Fibroblast of skin of abdomen (primary cell): ENCODE results near the gene BTBD2.

Experiments
- DNase-seq: peaks from one replicate; pipeline ENCODE4 v3.0.0-alpha.2; 2013

The BTBD2 gene

DNA sequence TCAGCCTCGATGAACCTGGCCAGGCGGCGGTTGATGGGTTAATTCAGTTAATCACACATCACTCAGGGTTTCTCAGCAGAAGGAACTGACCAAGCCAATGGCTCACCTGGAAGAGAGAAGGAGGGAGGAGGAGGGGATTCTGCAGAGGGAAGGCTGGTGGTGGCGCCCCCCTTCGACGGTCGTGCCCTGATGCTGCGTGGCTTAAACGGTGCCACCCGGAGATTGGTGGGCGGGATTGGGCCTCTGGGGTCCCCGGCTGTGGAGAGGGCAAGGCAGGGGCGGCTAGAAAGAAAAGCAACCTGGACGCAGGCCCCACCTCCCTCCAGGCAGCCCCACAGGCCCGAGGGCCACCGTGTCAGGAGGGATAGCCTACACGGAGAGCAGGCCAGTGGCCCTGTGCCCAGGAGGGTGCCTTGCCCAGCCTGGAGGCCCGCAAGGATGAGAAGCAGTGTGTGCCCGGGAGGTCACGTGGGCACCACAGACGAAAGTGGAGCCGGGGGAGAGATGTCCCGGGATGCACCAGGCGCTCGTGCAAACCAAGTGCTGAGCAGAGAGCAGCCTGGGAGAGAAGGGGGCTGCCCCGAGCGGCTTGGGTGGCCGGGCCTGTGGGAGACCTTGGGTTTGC is 58.5 kb downstream of the BTBD2 start:
- DNase-seq, result no peak

DNA sequence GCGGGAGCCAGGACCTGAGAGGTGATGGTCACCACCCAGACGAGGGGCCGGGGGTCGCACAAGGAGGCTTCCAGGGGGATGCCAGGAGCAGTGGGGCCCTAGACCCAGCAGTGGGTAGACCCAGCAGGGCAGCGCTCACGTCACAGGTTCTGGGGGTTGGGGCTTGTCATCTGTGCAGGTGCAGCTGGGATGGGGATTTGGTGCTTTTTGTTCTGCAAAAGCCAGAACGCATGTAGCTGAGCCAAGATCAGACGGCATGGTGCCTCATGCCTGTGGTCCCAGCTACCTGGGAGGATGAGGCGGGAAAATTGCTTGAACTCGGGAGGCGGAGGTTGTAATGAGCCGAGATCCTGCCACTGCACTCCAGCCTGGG is 59.4 kb downstream of the BTBD2 start:
- no peak for DNase-seq

DNA sequence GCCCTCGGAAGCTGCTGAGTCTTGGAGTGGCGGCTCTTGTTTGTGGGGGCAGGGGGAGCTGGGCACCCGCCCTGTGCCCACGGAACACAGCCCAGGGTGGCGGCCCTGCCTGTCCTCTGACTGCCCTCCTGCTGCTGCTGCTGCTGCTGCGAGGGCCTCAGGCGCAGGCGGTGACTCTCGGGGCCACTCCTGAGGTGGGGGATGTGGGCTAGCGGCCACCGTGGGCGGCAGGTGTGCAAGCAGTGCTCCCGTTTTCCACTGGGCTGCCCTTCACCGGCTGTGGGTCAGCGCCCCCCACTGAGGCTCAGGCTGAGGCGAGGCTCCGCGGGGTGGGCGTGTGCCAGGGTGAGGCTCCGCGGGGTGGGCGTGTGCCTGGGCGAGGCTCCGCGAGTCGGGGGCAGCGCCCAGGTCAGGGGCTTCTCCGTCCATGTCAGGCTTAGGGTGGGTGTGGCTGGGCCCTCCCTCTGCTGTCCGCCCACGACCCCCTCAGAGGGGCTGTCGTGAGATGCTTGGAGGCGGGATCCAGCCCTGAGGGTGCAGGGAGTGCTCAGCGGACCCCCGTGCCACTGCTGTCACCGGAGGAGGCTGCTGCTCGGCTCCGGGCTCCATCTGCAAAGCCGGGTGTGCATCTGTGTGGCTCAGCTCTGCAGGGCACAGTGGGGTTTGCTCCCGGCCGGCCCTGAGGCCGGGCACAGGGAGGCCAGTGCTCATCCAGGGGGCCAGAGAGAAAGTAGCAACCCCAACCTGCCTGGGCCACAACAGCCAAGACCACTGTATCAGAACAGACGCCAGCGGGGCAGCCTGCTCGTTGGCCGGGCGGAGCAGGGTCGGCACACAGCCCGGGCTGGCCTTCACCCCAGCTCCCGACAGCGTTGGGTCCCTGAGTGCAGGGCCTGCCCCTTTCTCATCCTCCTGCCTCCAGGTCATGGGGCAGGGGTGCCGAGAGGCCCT is 60.1 kb downstream of the BTBD2 start:
- DNase-seq, result no peak

DNA sequence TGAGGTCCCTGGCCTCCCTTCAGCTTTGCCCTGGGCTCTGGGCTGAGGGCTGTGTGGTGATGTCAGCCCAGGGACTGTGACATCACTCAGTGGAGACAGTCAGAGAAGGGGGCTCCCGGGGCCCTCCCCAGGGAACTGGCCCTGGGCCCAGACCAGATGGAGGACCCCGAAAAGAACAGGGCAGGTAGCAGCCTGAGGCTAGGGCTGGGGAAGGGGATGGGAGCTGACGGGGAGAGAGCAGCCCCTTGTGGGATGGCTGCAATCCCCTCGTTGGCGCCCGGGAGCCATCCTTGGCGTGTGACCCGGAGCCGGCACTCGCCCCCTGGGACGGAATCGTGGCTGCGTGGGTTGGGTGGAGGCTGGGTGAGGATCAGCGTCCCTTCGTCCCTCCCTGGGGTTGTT is 61.0 kb downstream of the BTBD2 start:
- no peak for DNase-seq

DNA sequence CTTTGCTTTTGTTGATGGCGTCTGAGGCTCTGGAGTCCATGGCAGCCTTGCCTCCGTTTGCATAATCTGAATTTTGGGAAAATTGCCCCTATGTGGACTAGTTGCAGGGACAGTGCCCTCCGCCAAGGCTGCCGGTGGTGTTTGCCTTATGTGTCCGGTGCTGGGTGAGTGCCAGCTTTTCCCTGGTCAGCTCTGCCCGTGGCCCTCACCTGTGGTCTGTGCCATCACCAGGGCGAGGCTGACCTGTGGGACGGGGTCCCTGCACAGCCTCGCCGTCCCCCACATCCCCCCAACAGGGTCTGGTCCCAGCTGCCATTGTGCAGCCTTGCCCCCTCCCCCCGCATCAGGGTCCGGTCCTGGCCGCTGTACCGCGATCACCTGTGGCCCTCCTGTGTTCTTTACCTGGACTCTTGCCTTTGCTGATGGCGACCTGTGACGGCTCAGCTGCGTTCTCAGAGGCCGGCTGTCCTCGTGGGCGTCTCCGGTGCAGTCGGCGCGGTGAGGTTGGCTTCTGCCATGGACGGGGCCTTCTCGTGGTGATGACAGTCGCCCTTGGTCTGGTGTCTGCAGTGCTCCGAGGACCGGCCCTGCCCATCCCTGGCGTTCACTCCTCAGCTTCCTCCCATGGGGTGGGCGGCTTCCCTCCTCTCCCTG is 61.9 kb downstream of the BTBD2 start:
- DNase-seq, result no peak

DNA sequence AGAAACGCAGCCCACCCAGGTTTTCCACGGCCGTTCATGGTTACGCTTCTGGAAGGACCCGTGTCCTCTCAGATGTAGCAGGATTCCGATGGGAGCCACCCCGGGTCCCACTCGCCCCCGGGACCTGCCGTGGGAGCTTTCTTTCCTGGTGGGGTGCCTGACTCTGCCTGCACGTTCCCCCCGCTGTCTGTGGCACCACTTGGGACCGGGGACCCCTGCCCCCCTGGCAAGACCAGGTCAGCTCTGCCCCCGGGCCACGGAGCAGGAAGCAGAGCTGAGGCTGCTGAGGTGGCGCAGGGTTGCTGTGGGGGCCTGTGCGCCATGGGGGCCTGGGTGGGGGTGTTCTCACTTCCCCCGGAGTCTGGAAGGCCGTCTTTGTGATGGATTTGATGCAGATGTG is 62.5 kb downstream of the BTBD2 start:
- no peak for DNase-seq

DNA sequence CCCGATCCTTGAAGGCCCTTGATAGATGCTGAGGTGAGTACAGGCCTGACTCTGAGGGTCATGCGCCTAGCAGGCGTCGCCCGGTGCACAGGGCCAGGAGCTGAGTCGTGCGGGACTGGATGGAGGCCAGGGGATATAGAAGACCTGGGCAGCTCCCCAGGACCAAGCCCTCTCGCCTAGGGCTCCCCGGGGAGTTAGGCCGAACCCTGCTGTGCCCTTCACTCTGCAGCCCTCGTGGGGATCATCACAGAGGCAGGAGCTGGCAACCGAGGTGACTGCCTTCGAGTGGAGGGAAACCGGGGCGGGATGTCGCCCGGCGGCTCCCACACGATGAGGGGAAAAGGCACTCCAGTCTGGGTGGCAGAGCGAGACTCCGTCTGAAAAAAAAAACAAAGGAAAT is 62.9 kb downstream of the BTBD2 start:
- DNase-seq, result no peak

DNA sequence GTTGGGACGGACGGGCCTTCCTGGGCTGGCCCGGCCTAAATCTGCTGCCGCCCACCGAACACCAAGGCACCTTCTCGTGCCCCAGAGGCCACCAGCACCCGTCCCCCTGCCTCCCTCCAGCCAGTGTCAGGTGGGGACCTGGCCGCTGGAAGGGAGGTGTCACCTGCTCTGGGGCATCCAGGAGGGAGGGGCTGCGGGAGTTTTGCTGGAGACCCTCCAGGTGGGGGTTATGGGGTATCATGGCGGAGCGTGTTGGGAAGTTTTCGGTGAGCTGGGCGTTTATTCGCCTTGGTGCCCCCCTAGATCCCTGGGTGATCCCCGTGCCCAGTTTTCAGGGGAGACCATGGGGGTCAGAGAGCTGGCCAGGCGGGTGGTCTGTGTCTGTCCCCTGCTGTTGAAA is 64.9 kb downstream of the BTBD2 start:
- no peak for DNase-seq

DNA sequence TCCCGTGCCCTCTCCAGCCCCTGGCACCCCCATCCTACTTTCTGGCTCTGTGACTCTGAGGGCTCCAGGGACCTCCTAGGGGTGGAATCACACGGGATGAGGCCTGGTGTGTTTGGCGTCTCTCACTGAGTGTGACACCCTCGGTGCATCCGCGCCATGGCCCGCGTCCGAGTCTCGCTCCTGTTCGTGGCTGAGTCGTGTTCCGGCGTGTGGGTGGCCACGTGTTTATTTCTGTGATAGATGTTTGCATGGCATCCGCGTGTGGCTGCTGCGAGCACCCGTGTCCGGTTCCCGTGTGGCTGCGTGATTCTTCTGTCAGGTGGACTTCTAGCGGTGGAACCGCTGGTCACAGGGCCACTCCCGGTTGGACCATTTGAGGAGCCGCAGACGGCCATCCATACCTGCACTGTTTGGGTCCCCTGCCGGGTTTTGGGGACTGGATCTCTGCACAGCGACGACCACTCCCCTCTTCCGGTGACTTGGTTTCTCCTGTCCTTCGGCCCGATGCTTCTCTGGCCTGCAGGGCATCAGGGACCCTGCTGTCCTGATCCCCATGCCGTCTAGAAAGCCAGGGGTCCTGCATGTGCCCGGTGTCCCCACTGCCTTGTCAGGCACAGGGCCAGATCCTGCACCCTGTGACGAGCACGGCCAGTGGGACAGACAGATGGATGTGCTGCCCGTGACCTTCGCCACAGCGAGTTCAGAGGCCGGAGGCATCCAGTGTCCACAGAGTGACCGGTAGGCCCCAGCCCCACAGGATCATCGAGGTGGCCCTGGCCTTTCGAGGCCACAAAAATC is 66.0 kb downstream of the BTBD2 start:
- no peak for DNase-seq

DNA sequence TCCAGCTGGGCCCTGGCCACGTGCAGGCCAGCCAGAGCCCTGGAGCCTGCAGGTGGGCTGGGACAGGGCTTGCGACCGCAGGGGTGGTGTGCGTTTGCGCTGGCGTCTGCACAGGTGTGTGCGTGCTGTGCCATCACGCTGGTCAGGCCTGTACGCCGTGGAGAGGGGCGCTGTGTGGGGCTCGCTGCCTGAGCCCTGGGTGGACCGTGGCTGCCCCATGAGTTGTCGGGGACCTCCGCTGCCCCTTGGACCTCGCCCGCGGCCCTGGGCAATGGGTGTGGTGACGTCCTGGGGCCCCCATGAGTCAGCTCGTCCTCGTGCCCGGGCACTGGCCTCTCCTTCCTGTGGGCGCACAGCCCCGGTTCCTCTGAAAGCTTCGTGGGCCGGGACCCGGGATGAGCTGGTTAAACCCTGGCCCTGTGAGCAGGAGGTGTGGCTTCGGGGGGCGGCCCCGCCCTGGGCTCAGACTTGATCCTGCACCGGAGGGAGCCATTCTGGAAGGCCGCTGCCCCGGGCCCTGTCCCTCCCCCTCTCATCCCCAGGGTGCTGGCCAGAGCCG is 67.8 kb downstream of the BTBD2 start:
- DNase-seq, result no peak

DNA sequence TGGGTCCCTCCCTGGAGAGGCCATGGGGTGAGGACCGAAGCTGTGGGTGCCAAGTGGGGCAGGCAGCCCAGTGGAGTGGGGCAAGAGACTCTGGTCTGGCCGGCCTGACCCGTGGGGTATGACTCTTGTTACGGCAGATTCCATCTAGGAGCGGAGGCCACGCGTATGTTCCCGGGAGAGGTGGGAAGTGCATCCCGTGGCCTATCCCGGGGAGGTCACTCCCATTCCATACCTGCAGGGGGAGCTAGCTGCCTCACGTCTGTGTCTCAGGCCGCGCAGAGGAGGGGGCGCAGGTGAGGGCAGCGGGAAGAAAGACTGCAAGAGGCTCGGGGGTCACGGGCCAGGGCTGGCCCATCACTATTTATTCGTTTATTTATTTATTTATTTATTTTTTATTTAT is 69.6 kb downstream of the BTBD2 start:
- DNase-seq, result peak; percentile 25

DNA sequence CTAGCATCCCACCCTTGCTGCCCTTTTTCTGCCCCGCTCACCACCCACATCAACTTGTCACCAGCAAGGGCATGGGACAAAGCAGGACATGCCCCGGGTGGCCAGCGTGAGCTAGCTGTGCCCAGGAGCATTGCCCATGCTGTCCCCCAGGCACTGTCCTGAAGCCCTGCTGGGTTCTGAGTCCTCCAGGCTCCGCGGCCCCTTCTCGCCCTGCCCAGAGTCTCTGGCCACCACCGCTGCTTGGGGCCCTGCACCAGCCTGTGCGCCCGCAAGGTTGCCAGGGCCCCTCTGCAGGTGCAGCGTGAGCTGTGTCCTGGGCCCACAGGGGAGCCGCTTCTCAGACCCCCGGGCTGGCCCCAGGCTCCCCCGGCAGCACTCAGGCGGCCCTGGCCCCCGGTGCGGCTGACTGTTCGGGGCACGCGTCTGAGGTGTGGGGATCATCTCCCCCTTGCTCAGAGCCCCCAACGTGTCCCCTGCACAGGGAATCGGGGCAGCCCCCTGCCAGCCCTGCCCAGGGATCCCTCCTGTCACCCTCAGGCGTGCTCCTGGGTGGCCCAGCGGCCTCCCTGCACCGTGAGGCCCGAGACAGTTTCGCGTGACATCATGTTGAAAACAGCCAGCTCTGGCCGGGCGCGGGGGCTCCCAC is 70.5 kb downstream of the BTBD2 start:
- no peak for DNase-seq

DNA sequence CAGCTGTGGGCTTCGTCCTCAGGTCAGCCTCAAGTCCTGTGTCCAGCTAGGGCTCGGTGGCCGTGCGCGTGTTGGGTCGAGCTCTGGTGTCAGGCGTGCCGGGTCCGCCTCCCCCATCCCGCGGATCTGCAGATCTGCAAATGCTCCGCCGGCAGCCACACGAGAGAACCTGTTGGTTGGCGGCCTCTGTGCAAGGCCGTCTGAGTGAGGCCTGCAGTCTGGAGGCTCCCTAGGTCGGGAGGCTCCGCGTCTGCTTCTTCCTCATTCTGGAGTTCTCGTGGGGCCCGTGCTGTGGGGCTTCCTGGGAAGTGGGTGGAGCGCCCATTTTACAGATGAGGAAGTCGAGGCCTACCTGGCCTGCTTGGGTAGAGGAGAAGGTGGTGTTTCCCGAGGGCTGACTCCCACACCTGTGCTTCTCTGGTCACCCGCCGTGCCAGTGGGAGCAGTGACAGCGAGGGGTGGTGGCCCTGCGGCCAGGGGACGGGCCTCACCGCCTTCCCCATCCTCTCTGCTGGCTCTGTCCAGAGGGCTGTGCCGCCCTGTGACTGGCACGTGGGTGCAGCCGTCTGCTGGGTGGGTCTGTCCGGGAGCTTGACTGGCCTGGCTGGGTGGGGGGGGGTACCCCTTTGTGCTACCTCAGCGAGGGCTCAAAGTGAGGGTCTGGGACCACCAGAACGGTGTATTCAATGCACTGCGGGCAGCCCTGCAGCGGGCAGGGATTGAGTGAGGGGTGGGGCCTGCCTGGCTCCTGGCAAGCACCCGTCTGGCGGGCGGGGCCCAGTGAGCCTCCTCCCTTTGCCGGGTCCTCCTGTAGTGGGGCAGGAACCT is 71.2 kb downstream of the BTBD2 start:
- no peak for DNase-seq

DNA sequence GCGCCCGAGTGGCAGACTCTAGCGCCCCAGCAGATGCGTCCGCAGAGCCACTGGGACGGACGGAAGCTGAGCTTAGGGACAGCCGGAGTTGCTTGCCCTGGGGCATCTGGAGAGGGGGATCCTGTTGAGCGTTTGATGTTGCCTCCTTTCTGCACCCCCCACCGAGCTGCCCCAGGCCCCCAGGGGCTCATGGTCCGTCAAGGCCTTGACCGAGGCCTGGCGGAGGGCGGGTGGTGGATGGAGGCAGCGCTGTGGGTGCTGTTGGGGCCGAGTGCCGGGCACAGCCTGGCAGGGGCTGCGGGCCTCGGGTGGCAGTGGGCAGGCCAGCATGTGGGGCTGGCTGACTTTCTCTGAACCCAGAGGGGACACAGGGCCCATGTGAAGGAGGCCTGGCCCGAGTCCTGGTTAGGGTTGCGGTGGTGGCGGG is 71.8 kb downstream of the BTBD2 start:
- DNase-seq, result no peak

DNA sequence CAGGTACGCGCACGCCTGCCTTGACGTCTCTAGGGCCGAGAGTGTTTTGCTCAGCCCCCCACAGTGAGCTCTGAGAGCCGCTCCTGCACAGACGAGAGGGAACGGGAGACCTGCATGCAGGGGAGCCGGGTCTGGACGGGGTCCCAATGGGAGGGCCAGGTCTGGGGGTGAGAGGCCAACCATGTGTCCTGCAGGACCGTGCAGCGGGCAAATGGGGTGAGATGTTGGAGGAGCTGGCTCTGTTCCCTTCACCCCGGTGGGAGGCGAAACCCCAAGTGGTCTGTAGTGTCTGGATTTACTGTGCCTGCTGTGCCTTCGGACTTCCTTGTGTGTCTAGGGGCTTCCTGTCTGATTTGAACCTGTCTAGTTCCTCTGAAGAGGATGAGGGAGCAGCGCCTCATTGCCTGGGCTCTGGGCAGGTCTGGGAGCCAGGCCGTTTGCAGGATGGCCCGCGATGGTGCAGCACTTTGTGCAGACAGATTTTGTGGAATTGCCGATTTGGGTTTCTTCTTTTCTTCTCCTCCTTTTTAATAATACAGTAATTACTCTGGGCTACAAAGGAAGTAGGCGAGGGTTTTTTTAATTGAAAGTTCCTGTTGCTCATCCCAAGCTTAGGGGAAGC is 72.5 kb downstream of the BTBD2 start:
- DNase-seq, result no peak

DNA sequence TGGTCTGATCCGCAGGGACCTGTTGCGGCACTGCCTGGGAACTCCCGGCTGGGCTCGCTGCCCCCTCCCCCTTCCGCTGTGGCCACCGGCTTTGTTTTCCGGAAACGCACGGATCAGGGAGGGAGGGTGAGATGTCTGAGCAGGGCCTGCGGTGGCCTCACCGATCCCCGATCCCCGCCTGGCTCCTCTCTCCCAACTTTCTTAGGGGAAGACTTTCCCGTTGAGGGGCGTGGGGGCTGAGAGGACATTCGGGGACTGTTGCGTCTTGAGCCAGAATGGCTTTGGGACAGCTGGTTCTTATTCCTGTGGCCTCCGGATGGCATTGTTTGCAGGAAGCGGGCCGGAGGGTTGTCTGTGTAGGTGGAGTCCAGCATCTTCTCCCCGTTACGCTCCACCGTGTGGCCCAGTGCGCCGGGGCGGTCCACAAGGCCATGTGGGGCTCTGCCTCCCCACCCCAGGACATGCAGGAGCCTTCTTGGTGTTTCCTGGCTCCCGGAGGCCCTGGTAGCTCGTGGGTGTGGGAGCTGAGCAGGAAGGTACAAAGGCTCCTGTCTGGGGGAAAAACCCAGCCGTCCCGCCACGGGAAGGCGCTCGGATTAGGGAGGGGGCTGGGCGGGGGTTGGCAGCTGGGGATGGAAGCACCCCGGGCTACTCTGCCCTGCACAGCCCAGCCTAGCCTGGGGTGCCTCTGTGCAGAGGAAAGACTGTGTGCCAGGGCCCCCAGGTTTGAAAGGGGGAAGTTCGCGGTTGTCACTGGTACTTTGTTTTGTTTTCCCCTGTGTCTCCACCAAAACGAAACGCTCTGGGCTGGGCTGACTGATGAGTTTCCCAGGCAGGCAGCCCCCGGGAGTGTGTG is 73.2 kb downstream of the BTBD2 start:
- peak; percentile 58 for DNase-seq

DNA sequence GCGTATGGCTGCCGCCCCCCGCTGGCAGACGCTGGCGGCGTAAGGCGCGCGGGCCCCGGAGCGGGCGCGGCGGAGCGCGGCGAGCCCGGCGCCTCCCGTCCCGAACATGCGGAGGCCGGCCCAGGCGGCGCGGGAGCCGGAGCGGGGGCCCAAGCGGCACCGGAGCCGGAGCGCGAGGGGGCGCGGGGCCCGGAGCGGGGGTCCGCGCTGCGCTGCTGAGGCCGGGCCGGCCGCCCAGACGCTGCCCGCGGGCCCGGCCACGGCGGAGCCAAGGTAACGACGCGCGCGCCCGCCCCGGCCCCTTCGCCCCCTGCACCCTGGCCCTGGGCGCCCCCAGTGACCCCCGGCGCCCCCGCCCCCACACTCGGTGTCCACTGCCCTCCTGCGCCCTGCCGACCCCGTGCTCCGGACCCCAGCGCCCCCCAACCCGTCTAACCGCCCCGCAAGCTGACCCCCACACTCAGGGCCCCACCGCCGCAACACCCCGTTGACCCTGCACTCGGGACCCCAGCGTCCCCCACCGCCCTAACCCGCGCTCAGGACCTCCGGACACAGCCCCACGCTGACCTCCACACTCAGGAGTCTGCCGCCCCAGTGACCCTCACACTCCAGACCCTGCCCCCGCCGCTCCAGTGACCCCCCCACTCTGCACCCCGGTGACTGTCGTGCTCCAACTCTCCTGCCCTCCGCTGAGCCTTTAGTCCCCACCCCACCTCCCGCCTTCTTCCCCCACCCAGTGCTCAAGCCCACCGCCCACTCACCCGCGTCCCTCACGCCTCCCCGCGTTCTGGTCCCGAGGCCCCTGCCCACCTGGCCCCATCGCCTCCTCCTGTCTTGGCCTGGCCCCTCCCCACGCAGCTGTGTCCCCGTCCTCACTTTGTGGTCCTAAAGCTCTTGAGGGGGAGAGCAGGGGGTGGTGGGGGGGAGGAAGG is 74.1 kb downstream of the BTBD2 start, which contains the start of gene CSNK1G2:
Gene CSNK1G2 (plus strand): TSS at position 27 of the 932 bp plus-strand sequence. CDS start 28,601 bp downstream, outside the sequence.
- no peak for DNase-seq

DNA sequence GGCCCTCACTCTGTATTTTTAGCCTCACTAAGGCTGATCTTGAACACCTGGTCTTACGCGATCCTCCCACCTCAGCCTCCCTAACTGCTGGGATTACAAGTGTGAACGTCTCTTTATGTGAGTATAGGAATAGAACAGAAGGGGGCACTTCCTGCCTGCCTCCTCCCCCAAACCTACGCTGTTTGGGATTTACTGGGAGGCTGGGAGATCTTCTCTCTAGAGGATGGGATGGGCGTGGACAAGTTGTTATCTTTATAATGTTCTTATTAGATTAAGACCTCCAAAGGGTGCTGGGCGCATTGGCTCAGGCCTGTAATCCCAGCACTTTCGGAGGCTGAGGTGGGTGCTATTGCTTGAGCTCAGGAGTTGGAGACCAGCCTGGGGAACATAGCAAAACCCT is 77.4 kb downstream of the BTBD2 start:
- no peak for DNase-seq
